Glutamatergic neuron (in vitro differentiated cells): Measurements from ENCODE around the gene ATP11A. TPM values are rescaled to one million over a fixed set of nuclear protein-coding genes. Genes with fewer than 3 reads are reported as not detected.

Experiments used
- DNase-seq: peaks from one replicate; pipeline ENCODE4 v3.0.0; 2022
- H3K27ac Mint-ChIP-seq: one replicate; pipeline ENCODE4 v1.8.0; 2020; ENCODE audit warnings: mild to moderate bottlenecking, mixed read lengths, inconsistent platforms; ENCODE audit not compliant: unreplicated experiment
- H3K27me3 Mint-ChIP-seq: one replicate; pipeline ENCODE4 v1.8.0; 2020; ENCODE audit warnings: mild to moderate bottlenecking, moderate library complexity, mixed read lengths, inconsistent platforms; ENCODE audit not compliant: unreplicated experiment
- H3K36me3 Mint-ChIP-seq: one replicate; pipeline ENCODE4 v1.8.0; 2020; ENCODE audit warnings: mild to moderate bottlenecking, mixed read lengths, inconsistent platforms; ENCODE audit not compliant: unreplicated experiment
- H3K4me1 Mint-ChIP-seq: one replicate; pipeline ENCODE4 v1.8.0; 2020; ENCODE audit warnings: mild to moderate bottlenecking, low read depth, mixed read lengths, inconsistent platforms; ENCODE audit not compliant: unreplicated experiment
- H3K4me3 Mint-ChIP-seq: one replicate; pipeline ENCODE4 v1.8.0; 2020; ENCODE audit warnings: mild to moderate bottlenecking, mixed read lengths, inconsistent platforms; ENCODE audit not compliant: unreplicated experiment
- H3K9me3 Mint-ChIP-seq: one replicate; pipeline ENCODE4 v1.8.0; 2020; ENCODE audit warnings: mild to moderate bottlenecking, moderate library complexity, mixed read lengths, inconsistent platforms; ENCODE audit not compliant: unreplicated experiment
- total RNA-seq: library from RNA; stranded (reverse); fragmentation: NEBNext Ultra II Directional; extraction: Animal tissue kit (Norgen Biotek cat#: 25700); gene quantifications from one replicate; pipeline ENCODE4 v1.2.1, GENCODE V29; 2021; ENCODE audit not compliant: unreplicated experiment
- TF ChIP-seq, protein P1 (sequence below): fragments of 200-600 bp; sonication (generic); IDR thresholded peaks from one replicate; pipeline ENCODE4 v1.5.0; 2021; ENCODE audit not compliant: partially characterized antibody, unreplicated experiment

The ATP11A gene
- total RNA-seq, 1 donor from 2014 or later = 127 TPM

DNA sequence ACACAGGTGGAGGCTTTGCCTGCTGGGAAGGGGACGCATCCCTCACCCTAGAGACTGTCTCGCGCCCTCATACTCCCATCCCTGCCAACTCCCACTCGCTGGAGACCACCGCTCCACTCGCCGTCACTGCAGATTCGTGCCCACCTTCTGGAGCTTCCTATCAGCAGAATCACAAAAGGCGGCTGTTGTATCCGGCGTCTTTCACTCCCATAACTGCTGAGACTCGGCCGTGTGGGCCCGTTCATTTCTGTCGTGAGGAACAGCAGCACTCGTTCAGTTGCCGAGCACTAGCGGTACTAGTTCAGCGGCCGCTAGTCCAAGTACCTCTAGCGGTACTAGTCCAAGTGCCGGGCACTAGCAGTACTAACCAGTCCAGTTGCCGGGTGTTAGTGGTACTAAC, 154.6 kb downstream of the ATP11A start:
- H3K4me1 Mint-ChIP-seq = peaks cover 30% of the 10 kb centered on the region
- H3K4me3 Mint-ChIP-seq = no peak overlapping the region
- peaks cover 18% of the 10 kb centered on the region for H3K36me3 Mint-ChIP-seq
- peaks cover 11% of the 10 kb centered on the region for H3K9me3 Mint-ChIP-seq
- H3K27ac Mint-ChIP-seq = no peak overlapping the region
- DNase-seq = no peak
- TF ChIP-seq, protein P1, sequence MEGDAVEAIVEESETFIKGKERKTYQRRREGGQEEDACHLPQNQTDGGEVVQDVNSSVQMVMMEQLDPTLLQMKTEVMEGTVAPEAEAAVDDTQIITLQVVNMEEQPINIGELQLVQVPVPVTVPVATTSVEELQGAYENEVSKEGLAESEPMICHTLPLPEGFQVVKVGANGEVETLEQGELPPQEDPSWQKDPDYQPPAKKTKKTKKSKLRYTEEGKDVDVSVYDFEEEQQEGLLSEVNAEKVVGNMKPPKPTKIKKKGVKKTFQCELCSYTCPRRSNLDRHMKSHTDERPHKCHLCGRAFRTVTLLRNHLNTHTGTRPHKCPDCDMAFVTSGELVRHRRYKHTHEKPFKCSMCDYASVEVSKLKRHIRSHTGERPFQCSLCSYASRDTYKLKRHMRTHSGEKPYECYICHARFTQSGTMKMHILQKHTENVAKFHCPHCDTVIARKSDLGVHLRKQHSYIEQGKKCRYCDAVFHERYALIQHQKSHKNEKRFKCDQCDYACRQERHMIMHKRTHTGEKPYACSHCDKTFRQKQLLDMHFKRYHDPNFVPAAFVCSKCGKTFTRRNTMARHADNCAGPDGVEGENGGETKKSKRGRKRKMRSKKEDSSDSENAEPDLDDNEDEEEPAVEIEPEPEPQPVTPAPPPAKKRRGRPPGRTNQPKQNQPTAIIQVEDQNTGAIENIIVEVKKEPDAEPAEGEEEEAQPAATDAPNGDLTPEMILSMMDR = no peak
- peaks cover 7% of the 10 kb centered on the region for H3K27me3 Mint-ChIP-seq

DNA sequence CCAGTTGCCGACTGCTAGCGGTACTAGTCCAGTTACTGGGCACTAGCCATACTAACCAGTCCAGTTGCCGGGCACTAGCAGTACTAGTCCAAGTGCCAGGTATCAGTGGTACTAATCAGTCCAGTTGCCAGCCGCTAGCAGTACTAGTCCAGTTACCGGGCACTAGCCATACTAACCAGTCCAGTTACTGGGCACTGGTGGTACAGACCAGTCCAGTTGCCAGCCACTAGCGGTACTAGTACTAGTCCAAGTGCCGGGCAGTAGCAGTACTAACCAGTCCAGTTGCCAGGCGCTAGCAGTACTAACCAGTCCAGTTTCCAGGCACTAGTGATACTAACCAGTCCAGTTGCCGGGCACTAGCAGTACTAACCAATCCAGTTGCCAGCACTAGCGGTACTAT, 155.0 kb downstream of the ATP11A start:
- peaks cover 30% of the 10 kb centered on the region for H3K4me1 Mint-ChIP-seq
- TF ChIP-seq, protein P1 = no peak
- peaks cover 11% of the 10 kb centered on the region for H3K9me3 Mint-ChIP-seq
- no peak overlapping the region for H3K4me3 Mint-ChIP-seq
- peaks cover 7% of the 10 kb centered on the region for H3K27me3 Mint-ChIP-seq
- peaks cover 18% of the 10 kb centered on the region for H3K36me3 Mint-ChIP-seq
- no peak overlapping the region for H3K27ac Mint-ChIP-seq
- DNase-seq = no peak

DNA sequence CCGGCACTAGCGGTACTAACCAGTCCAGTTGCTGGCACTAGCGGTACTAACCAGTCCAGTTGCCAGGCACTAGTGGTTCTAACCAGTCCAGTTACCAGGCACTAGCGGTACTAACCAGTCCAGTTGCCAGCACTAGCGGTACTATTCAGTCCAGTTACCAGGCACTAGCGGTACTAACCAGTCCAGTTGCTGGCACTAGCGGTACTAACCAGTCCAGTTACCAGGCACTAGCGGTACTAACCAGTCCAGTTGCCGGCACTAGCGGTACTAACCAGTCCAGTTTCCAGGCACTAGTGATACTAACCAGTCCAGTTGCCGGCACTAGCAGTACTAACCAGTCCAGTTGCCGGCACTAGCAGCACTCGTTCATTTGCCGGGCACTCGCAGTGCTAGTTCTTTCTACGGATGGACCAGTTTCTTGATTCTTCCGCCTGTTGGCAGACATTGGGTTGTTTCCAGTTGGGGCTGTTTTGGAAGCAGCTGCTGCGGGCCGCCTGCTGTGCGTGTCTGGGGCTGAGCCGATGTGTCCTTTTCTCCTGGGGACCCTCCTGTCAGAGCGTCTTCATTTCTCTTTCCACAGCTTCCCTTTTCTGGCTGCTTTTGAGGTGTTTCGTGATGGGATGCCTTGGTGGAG, 155.8 kb downstream of the ATP11A start:
- Mint-ChIP-seq H3K9me3 (peaks cover 11% of the 10 kb centered on the region), H3K27ac (peak overlapping the region; percentile 84), H3K36me3 (peaks cover 18% of the 10 kb centered on the region), H3K4me3 (peak overlapping the region; percentile 55), H3K27me3 (peaks cover 7% of the 10 kb centered on the region), H3K4me1 (peaks cover 30% of the 10 kb centered on the region)
- TF ChIP-seq, protein P1 = no peak
- DNase-seq = peak; percentile 52

DNA sequence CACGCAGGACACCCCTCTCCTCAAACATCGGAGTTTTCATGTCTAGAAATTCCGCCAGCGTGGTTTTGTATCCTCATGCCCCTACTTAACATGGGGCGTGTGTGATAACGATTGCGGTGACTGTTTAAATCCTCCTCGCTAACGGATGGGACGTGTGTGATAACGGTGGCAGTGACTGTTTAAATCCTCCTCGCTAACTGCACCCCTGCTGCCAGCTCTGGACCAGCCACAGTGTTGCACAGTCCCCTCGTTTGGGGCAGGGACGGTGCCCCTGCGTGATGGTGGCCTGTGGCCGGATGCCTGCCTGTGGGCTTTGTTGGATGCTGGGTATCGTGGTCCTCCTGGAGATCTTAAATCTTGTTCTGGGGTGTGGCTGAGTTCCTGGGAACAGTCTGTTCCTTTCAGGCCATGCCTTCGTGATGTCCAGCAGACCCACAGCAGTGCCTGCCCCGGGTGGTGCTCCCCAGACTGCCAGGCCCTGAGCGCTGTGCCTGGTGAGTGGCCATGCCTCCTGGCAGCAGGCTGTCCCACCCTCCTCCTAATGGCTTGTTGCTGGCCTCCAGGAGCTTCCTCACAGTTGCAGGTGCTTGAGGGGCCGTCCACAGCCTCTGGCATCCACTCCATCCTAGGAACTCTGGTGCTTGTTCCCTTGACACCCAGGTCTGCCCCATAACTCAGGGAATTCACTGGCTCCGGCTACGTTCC, 156.7 kb downstream of the ATP11A start:
- Mint-ChIP-seq H3K27me3 (peaks cover 7% of the 10 kb centered on the region), H3K4me3 (peak overlapping the region; percentile 55), H3K36me3 (peaks cover 25% of the 10 kb centered on the region), H3K9me3 (peaks cover 12% of the 10 kb centered on the region), H3K27ac (no peak overlapping the region), H3K4me1 (peaks cover 30% of the 10 kb centered on the region)
- no peak for DNase-seq
- TF ChIP-seq, protein P1 = no peak

DNA sequence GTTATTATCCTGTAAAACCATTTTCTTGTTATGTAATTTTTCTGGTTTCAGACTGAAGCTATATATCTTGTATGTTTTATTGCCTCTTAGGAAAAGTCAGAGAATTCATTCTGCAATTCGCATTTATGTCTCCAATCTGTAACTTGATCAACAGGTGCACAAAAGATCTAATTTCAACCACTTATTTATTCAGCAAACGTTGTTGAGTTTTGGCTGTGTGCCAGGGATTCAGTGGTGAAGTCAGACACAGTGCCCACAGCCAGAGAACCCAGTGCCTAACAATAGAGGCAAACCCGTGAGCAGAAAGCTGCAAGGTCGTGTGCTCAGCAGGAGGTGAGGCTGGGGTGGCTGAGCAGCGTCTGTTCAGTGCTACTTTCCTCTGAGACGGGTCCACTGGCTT, 159.7 kb downstream of the ATP11A start:
- Mint-ChIP-seq H3K4me3 (no peak overlapping the region), H3K4me1 (peaks cover 11% of the 10 kb centered on the region), H3K9me3 (peaks cover 7% of the 10 kb centered on the region), H3K36me3 (peaks cover 30% of the 10 kb centered on the region), H3K27me3 (peaks cover 4% of the 10 kb centered on the region), H3K27ac (no peak overlapping the region)
- no peak for DNase-seq
- TF ChIP-seq, protein P1 = no peak
